ELF-1 (cell line): ENCODE data around the gene RNASEH2A.

Experiments used
- DNase-seq: peaks from one replicate; pipeline ENCODE4 v3.0.0-alpha.2; 2016; ENCODE audit warnings: low read depth, low spot score

The RNASEH2A gene

GRCh38 chr19:12806242-12807081, at the start of gene RNASEH2A:
TSS of gene RNASEH2A (plus strand) at chr19:12806584. CDS start at chr19:12806674, 90 bp downstream.
- peak; percentile 92 for DNase-seq

GRCh38 chr19:12757544-12758274, 48.7 kb upstream of the RNASEH2A start:
- peak; percentile 98 for DNase-seq

GRCh38 chr19:12759686-12760085, 46.7 kb upstream of the RNASEH2A start:
- no peak for DNase-seq

- DNase-seq: no peak
These were observed 43.3 kb upstream of the RNASEH2A start for GRCh38 chr19:12763100-12763499.

GRCh38 chr19:12764698-12765097, 41.7 kb upstream of the RNASEH2A start:
- DNase-seq: no peak

GRCh38 chr19:12766051-12766521, 40.3 kb upstream of the RNASEH2A start:
- DNase-seq: peak; percentile 93

- no peak for DNase-seq
These were observed 39.2 kb upstream of the RNASEH2A start for GRCh38 chr19:12767150-12767549.

GRCh38 chr19:12767666-12768065, 38.7 kb upstream of the RNASEH2A start:
- no peak for DNase-seq

- DNase-seq: peak; percentile 83
These were observed 36.7 kb upstream of the RNASEH2A start for GRCh38 chr19:12769689-12770088.

GRCh38 chr19:12770922-12771321, 35.5 kb upstream of the RNASEH2A start:
- no peak for DNase-seq

GRCh38 chr19:12772323-12772722, 34.1 kb upstream of the RNASEH2A start:
- DNase-seq: no peak

GRCh38 chr19:12773571-12773970, 32.8 kb upstream of the RNASEH2A start:
- DNase-seq: no peak

GRCh38 chr19:12774588-12775555, 31.5 kb upstream of the RNASEH2A start, which contains the start of gene HOOK2:
TSS of gene HOOK2 (minus strand) at chr19:12775552. CDS start at chr19:12775449, 103 bp downstream.
- peak; percentile 89 for DNase-seq

- peak; percentile 84 for DNase-seq
These were observed 29.0 kb upstream of the RNASEH2A start for GRCh38 chr19:12777217-12778016.

GRCh38 chr19:12778017-12778904, 28.1 kb upstream of the RNASEH2A start:
- peak; percentile 57 for DNase-seq

- no peak for DNase-seq
These were observed 27.6 kb upstream of the RNASEH2A start for GRCh38 chr19:12778905-12779161.

GRCh38 chr19:12779162-12779993, 27.0 kb upstream of the RNASEH2A start:
- DNase-seq: peak; percentile 47

GRCh38 chr19:12782174-12782423, 24.3 kb upstream of the RNASEH2A start:
- no peak for DNase-seq
